Astrocyte (in vitro differentiated cells and primary cell): ENCODE data around the gene CPXM2. TPM values are rescaled to one million over a fixed set of nuclear protein-coding genes. Genes with fewer than 3 reads are reported as not detected.

Experiments
- DNase-seq: peaks from one replicate; pipeline ENCODE4 v3.0.0-alpha.2; 2010; ENCODE audit warnings: low read depth
- FAIRE-seq: peaks from 2 replicates; lab custom pipeline; 2011; peaks lifted over from hg19 to GRCh38; lab: Jason Lieb, UNC
- H2AFZ ChIP-seq: 2 replicates; pipeline ENCODE4 v1.6.0; 2012; ENCODE audit warnings: low read depth, low read length, inconsistent platforms
- H3K27ac ChIP-seq: 2 replicates; pipeline ENCODE4 v1.5.1; 2011; ENCODE audit warnings: low read depth, low read length, inconsistent platforms
- H3K27me3 ChIP-seq: 2 replicates; pipeline ENCODE4 v1.6.0; 2011; ENCODE audit warnings: low read length, inconsistent platforms; ENCODE audit not compliant: insufficient read depth
- H3K36me3 ChIP-seq: 2 replicates; pipeline ENCODE4 v1.5.1; 2011; ENCODE audit warnings: low read length, inconsistent platforms; ENCODE audit not compliant: insufficient read depth
- H3K4me1 ChIP-seq: 2 replicates; pipeline ENCODE4 v1.5.1; 2011; ENCODE audit warnings: low read length, inconsistent platforms; ENCODE audit not compliant: insufficient read depth
- H3K4me2 ChIP-seq: 2 replicates; pipeline ENCODE4 v1.6.0; 2012; ENCODE audit warnings: low read length, inconsistent platforms
- H3K4me3 ChIP-seq: 2 replicates; pipeline ENCODE4 v1.5.1; 2011; ENCODE audit warnings: low read depth, mild to moderate bottlenecking, low read length, inconsistent platforms; ENCODE audit not compliant: insufficient read depth
- H3K79me2 ChIP-seq: 2 replicates; pipeline ENCODE4 v1.6.0; 2012; ENCODE audit warnings: mild to moderate bottlenecking, low read length, inconsistent platforms; ENCODE audit not compliant: insufficient read depth
- H3K9ac ChIP-seq: 2 replicates; pipeline ENCODE4 v1.6.0; 2012; ENCODE audit warnings: mild to moderate bottlenecking, low read length, inconsistent platforms
- H3K9me3 ChIP-seq: 2 replicates; pipeline ENCODE4 v1.5.1; 2012; ENCODE audit warnings: low read depth, mild to moderate bottlenecking, low read length, inconsistent platforms; ENCODE audit not compliant: insufficient read depth
- H4K20me1 ChIP-seq: 2 replicates; pipeline ENCODE4 v1.6.0; 2012; ENCODE audit warnings: low read length, inconsistent platforms; ENCODE audit not compliant: insufficient read depth
- H3K27ac Mint-ChIP-seq: one replicate; pipeline ENCODE4 v1.8.0; 2021; ENCODE audit warnings: mild to moderate bottlenecking, mixed read lengths; ENCODE audit not compliant: unreplicated experiment
- H3K27me3 Mint-ChIP-seq: one replicate; pipeline ENCODE4 v1.8.0; 2021; ENCODE audit warnings: low read depth, mixed read lengths; ENCODE audit not compliant: unreplicated experiment
- H3K36me3 Mint-ChIP-seq: one replicate; pipeline ENCODE4 v1.8.0; 2021; ENCODE audit warnings: low read depth, mixed read lengths; ENCODE audit not compliant: unreplicated experiment
- H3K4me1 Mint-ChIP-seq: one replicate; pipeline ENCODE4 v1.8.0; 2021; ENCODE audit warnings: low read depth, mixed read lengths; ENCODE audit not compliant: unreplicated experiment
- H3K4me3 Mint-ChIP-seq: one replicate; pipeline ENCODE4 v1.8.0; 2021; ENCODE audit warnings: mild to moderate bottlenecking, moderate library complexity, mixed read lengths; ENCODE audit not compliant: unreplicated experiment
- H3K9me3 Mint-ChIP-seq: one replicate; pipeline ENCODE4 v1.8.0; 2021; ENCODE audit warnings: mild to moderate bottlenecking, mixed read lengths; ENCODE audit not compliant: unreplicated experiment
- EZH2 ChIP-seq: IDR thresholded peaks from 2 replicates; pipeline ENCODE4 v1.6.1; 2012; ENCODE audit warnings: mild to moderate bottlenecking, low read length, inconsistent platforms; ENCODE audit not compliant: insufficient read depth
- total RNA-seq: library from RNA; stranded (reverse); gene quantifications from 2 replicates; pipeline ENCODE4 v1.2.1, GENCODE V29; 2021
- TF ChIP-seq, protein P1 (sequence below): IDR thresholded peaks from 2 replicates; pipeline ENCODE4 v1.5.1; 2011; ENCODE audit warnings: low read depth, mild to moderate bottlenecking, inconsistent platforms, low read length, moderate library complexity; ENCODE audit not compliant: insufficient read depth

The CPXM2 gene
- total RNA-seq, 1 donor from 2014 or later = 5.2 TPM

DNA sequence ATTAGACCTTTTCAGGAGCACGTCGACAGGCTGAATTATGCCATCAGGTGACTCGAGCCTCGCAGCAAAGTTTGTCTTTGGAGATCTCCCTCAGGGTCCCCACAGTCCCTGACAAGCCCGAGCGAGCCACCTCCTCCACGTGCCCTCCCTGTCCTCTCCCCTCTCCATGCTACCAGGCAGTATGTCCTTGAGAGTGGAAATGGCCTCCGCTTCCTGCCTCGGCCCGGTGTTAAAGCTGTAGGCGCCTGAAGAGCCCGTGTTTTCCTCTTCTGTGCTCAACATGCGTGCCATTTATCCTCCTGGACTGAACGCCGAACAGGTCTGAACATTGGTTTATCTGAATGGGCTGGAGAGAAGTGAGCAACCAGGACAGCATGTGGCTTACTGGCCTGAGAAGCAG, 142.9 kb downstream of the CPXM2 start:
- no peak for DNase-seq
- Histone ChIP-seq H3K4me2 (no peak overlapping the region), H3K36me3 (no peaks in the 10 kb centered on the region), H3K27ac (no peak overlapping the region), H3K4me3 (no peak overlapping the region), H3K9ac (no peak overlapping the region), H3K27me3 (no peaks in the 10 kb centered on the region), H2AFZ (no peak overlapping the region), H3K4me1 (no peaks in the 10 kb centered on the region), H3K79me2 (no peaks in the 10 kb centered on the region), H4K20me1 (no peaks in the 10 kb centered on the region), H3K9me3 (peaks cover 2% of the 10 kb centered on the region)
- no peak overlapping the region for H3K4me3 Mint-ChIP-seq
- peaks cover 22% of the 10 kb centered on the region for H3K9me3 Mint-ChIP-seq
- no peak overlapping the region for H3K27ac Mint-ChIP-seq
- no peak for FAIRE-seq
- H3K27me3 Mint-ChIP-seq = peaks cover 37% of the 10 kb centered on the region
- H3K36me3 Mint-ChIP-seq = no peaks in the 10 kb centered on the region
- no peaks in the 10 kb centered on the region for H3K4me1 Mint-ChIP-seq
- TF ChIP-seq, protein P1, sequence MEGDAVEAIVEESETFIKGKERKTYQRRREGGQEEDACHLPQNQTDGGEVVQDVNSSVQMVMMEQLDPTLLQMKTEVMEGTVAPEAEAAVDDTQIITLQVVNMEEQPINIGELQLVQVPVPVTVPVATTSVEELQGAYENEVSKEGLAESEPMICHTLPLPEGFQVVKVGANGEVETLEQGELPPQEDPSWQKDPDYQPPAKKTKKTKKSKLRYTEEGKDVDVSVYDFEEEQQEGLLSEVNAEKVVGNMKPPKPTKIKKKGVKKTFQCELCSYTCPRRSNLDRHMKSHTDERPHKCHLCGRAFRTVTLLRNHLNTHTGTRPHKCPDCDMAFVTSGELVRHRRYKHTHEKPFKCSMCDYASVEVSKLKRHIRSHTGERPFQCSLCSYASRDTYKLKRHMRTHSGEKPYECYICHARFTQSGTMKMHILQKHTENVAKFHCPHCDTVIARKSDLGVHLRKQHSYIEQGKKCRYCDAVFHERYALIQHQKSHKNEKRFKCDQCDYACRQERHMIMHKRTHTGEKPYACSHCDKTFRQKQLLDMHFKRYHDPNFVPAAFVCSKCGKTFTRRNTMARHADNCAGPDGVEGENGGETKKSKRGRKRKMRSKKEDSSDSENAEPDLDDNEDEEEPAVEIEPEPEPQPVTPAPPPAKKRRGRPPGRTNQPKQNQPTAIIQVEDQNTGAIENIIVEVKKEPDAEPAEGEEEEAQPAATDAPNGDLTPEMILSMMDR = no peak
- no peak for TF ChIP-seq EZH2

DNA sequence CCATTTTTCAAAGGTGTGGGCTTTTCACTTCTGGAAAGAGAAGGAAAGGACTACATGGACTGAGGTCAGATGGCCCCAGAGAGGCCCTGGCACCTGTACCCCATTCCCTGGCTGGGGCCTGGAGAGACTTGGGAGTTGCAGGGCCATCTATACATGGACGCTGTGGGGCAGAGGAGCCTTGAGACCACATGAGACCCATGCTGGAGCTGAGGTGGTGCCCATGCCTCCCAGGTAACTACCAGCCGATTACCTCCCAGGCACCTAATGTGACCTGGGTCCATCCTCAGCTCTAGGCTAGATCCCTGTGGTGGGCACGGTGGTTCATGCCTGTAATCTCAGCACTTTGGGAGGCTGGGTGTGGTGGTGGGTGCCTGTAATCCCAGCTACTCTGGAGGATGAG, 144.2 kb downstream of the CPXM2 start:
- Histone ChIP-seq H4K20me1 (no peaks in the 10 kb centered on the region), H3K79me2 (no peaks in the 10 kb centered on the region), H2AFZ (no peak overlapping the region), H3K27ac (no peak overlapping the region), H3K9me3 (no peaks in the 10 kb centered on the region), H3K4me3 (no peak overlapping the region), H3K9ac (no peak overlapping the region), H3K27me3 (no peaks in the 10 kb centered on the region), H3K36me3 (no peaks in the 10 kb centered on the region), H3K4me1 (no peaks in the 10 kb centered on the region), H3K4me2 (no peak overlapping the region)
- Mint-ChIP-seq H3K36me3 (no peaks in the 10 kb centered on the region), H3K27ac (no peak overlapping the region), H3K9me3 (peaks cover 13% of the 10 kb centered on the region), H3K27me3 (peaks cover 41% of the 10 kb centered on the region), H3K4me3 (no peak overlapping the region), H3K4me1 (no peaks in the 10 kb centered on the region)
- TF ChIP-seq, protein P1 = no peak
- no peak for TF ChIP-seq EZH2
- FAIRE-seq (no peak), DNase-seq (no peak)

GRCh38 chr10:123746942-123747341, 144.7 kb downstream of the CPXM2 start:
- H3K36me3 ChIP-seq = no peaks in the 10 kb centered on the region
- H3K9me3 ChIP-seq = no peaks in the 10 kb centered on the region
- no peak overlapping the region for H3K4me3 Mint-ChIP-seq
- no peak overlapping the region for H3K27ac ChIP-seq
- H3K36me3 Mint-ChIP-seq = no peaks in the 10 kb centered on the region
- H3K27me3 ChIP-seq = no peaks in the 10 kb centered on the region
- no peak overlapping the region for H2AFZ ChIP-seq
- no peak for FAIRE-seq
- no peak overlapping the region for H3K9ac ChIP-seq
- H3K4me2 ChIP-seq = no peak overlapping the region
- H3K9me3 Mint-ChIP-seq = peaks cover 13% of the 10 kb centered on the region
- peaks cover 43% of the 10 kb centered on the region for H3K27me3 Mint-ChIP-seq
- H3K4me1 ChIP-seq = no peaks in the 10 kb centered on the region
- H3K79me2 ChIP-seq = no peaks in the 10 kb centered on the region
- H4K20me1 ChIP-seq = no peaks in the 10 kb centered on the region
- H3K4me1 Mint-ChIP-seq = no peaks in the 10 kb centered on the region
- DNase-seq = no peak
- H3K4me3 ChIP-seq = no peak overlapping the region
- H3K27ac Mint-ChIP-seq = no peak overlapping the region
- TF ChIP-seq, protein P1 = no peak
- no peak for TF ChIP-seq EZH2
